ENCODE data around the gene TMEM151B.
"Not testable (repeated sequence)": the region's sequence is repeated elsewhere in the genome, so short reads cannot be mapped to it uniquely, and the experiment has no call there.

Gene TMEM151B

GRCh38 chr6:44309092-44309491, 38.8 kb downstream of the TMEM151B start:
- DNase-seq = no peak

- no peak for DNase-seq
Observed at GRCh38 chr6:44309631-44310030, 39.4 kb downstream of the TMEM151B start.

- DNase-seq = no peak
Observed at GRCh38 chr6:44310241-44310640, 40.0 kb downstream of the TMEM151B start.

GRCh38 chr6:44311304-44311703, 41.1 kb downstream of the TMEM151B start:
- no peak for DNase-seq

- no peak for DNase-seq
Observed at GRCh38 chr6:44311767-44312166, 41.5 kb downstream of the TMEM151B start.

- DNase-seq = peak; percentile 97
Observed at GRCh38 chr6:44312901-44313788, 42.9 kb downstream of the TMEM151B start, which contains the start of gene AARS2. Gene AARS2, minus strand, starts transcription at chr6:44313347. Its CDS starts 24 bp downstream, at chr6:44313323.

GRCh38 chr6:44314657-44315056, 44.4 kb downstream of the TMEM151B start:
- DNase-seq = not testable (repeated sequence)

GRCh38 chr6:44315516-44315915, 45.3 kb downstream of the TMEM151B start:
- no peak for DNase-seq

- DNase-seq = no peak
Observed at GRCh38 chr6:44315951-44316350, 45.7 kb downstream of the TMEM151B start.

- no peak for DNase-seq
Observed at GRCh38 chr6:44316481-44316880, 46.2 kb downstream of the TMEM151B start.

- not testable (repeated sequence) for DNase-seq
Observed at GRCh38 chr6:44317136-44317631, 46.9 kb downstream of the TMEM151B start.

GRCh38 chr6:44321210-44321609, 51.0 kb downstream of the TMEM151B start:
- DNase-seq = no peak

- no peak for DNase-seq
Observed at GRCh38 chr6:44327096-44327495, 56.8 kb downstream of the TMEM151B start.

- DNase-seq = no peak
Observed at GRCh38 chr6:44327760-44328159, 57.5 kb downstream of the TMEM151B start.

GRCh38 chr6:44328203-44328602, 58.0 kb downstream of the TMEM151B start:
- not testable (repeated sequence) for DNase-seq

- no peak for DNase-seq
Observed at GRCh38 chr6:44329858-44330257, 59.6 kb downstream of the TMEM151B start.

GRCh38 chr6:44332585-44332984, 62.3 kb downstream of the TMEM151B start:
- no peak for DNase-seq

- no peak for DNase-seq
Observed at GRCh38 chr6:44333273-44333919, 63.1 kb downstream of the TMEM151B start.

GRCh38 chr6:44333942-44334341, 63.7 kb downstream of the TMEM151B start:
- DNase-seq = no peak

GRCh38 chr6:44335631-44336030, 65.4 kb downstream of the TMEM151B start:
- DNase-seq = no peak

- peak; percentile 85 for DNase-seq
Observed at GRCh38 chr6:44338228-44339122, 68.2 kb downstream of the TMEM151B start.

GRCh38 chr6:44339301-44339700, 69.1 kb downstream of the TMEM151B start:
- DNase-seq = no peak

Data from activated effector memory CD4-positive, alpha-beta T cell treated with anti-CD3 and anti-CD28 coated beads, Interleukin-2, amount 50 U/mL, for 16 hours (primary cell).